Upper lobe of left lung (tissue), 6 donors: Measurements from ENCODE around the gene DGCR8. TPM values are rescaled to one million over a fixed set of nuclear protein-coding genes. Genes with fewer than 3 reads are reported as not detected.

Experiments
- ATAC-seq, 2 donors: fragments of 200-7000 bp; cut with Tn5 transposase; one replicate each; pipeline ENCODE4 v1.9.1; 2022; ENCODE audit warnings: mild to moderate bottlenecking in 2 of 2, moderate library complexity in 2 of 2; ENCODE audit not compliant: low FRiP score in 2 of 2
- DNase-seq, 2 donors: peaks; one replicate each; pipeline ENCODE4 v3.0.0-alpha.2; 2019 to 2020
- H3K27ac ChIP-seq, 4 donors: fragments of 200-600 bp; sonication (generic); one replicate each; pipeline ENCODE4 v1.5.1; 2016 to 2019
- H3K27me3 ChIP-seq, 4 donors: fragments of 200-600 bp; sonication (generic); one replicate each; pipeline ENCODE4 v1.5.1; 2017 to 2019
- H3K36me3 ChIP-seq, 4 donors: fragments of 200-600 bp; sonication (generic); one replicate each; pipeline ENCODE4 v1.5.1; 2016 to 2019
- H3K4me1 ChIP-seq, 4 donors: fragments of 200-600 bp; sonication (generic); one replicate each; pipeline ENCODE4 v1.5.1; 2018 to 2019
- H3K4me3 ChIP-seq, 4 donors: fragments of 200-600 bp; sonication (generic); one replicate each; pipeline ENCODE4 v1.5.1; 2017 to 2019; ENCODE audit warnings: mild to moderate bottlenecking in 2 of 4, moderate library complexity in 1 of 4
- H3K9me3 ChIP-seq, 4 donors: fragments of 200-600 bp; sonication (generic); one replicate each; pipeline ENCODE4 v1.5.1; 2018 to 2019
- EP300 ChIP-seq, 4 donors: sonication (generic); formaldehyde crosslinking; IDR thresholded peaks; one replicate each; pipeline ENCODE4 v1.5.1; 2017; ENCODE audit warnings: antibody characterized with exemption in 4 of 4, control low read depth in 2 of 4
- POLR2A ChIP-seq, 4 donors: fragments of 450-650 bp; IDR thresholded peaks; one replicate each; pipeline ENCODE4 v1.5.1; 2016 to 2017; ENCODE audit warnings: antibody characterized with exemption in 4 of 4, mild to moderate bottlenecking in 2 of 4
- POLR2AphosphoS5 ChIP-seq, 2 donors: sonication (generic); formaldehyde crosslinking; IDR thresholded peaks; one replicate each; pipeline ENCODE4 v1.5.1; 2017; ENCODE audit warnings: antibody characterized with exemption in 2 of 2
- WGBS, 2 donors: methylation state at CpG; one replicate each; pipeline ENCODE4 v1.1.5; 2017 to 2018; 5-methylcytosine and 5-hydroxymethylcytosine counted together
- total RNA-seq, 6 donors: library from RNA; depleted of rRNA in 4 of 6; stranded (reverse); fragments of >200 nt in 4 of 6; gene quantifications; one replicate each; pipeline versions ENCODE4 v1.1.0 to v1.2.1, GENCODE V29; 2016 to 2021
- TF ChIP-seq, protein P1 (sequence below), 6 experiments: fragments of 450-650 bp in 4 of 6; fragments of 200-600 bp in 2 of 6; sonication (generic) in 2 of 6; IDR thresholded peaks; one replicate each; pipeline ENCODE4 v1.5.1; 2016 to 2019; ENCODE audit warnings: antibody characterized with exemption in 6 of 6
- donor health status: DM: no; HTN: no; CAD: no; lungs with moderate emphysema.
- donor health status: DM: no; HTN: yes; CAD: no; lungs with severe emphysema.

The DGCR8 gene
- total RNA-seq, 6 donors from 2014 or later: 27.7 to 95.3 (median 33.1) TPM

DNA sequence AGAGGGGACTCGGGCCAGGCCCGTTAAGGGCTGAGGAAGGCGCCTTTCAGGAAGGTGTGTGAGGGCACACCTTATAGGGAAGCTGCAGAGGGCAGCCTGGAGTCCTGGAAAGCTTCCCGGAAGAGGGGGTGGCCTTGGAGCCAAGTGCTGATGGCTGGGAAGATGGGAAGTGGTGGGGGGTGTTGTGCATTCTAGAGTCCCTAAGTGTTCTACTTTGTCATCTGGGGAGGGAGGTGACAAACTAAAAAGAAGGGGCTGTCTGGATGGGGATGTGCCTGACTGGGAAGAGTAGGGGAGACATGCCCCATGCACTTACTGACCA is 58.3 kb downstream of the DGCR8 start:
- Histone ChIP-seq H3K9me3 (no peaks in the 10 kb centered on the region), H3K27me3 (no peaks in the 10 kb centered on the region), H3K4me1 (peaks cover 31 to 55% (median 39%) of the 10 kb centered on the region in 4 donors), H3K36me3 (peaks cover 0 to 36% (median 18%) of the 10 kb centered on the region in 4 donors), H3K4me3 (no peak overlapping the region), H3K27ac (no peak overlapping the region)
- TF ChIP-seq EP300 (IDR thresholded peaks at IDR 0.05): no peak
- no peak for TF ChIP-seq POLR2A (IDR thresholded peaks at IDR 0.05)
- TF ChIP-seq POLR2AphosphoS5 (IDR thresholded peaks at IDR 0.05): no peak
- TF ChIP-seq, protein P1, sequence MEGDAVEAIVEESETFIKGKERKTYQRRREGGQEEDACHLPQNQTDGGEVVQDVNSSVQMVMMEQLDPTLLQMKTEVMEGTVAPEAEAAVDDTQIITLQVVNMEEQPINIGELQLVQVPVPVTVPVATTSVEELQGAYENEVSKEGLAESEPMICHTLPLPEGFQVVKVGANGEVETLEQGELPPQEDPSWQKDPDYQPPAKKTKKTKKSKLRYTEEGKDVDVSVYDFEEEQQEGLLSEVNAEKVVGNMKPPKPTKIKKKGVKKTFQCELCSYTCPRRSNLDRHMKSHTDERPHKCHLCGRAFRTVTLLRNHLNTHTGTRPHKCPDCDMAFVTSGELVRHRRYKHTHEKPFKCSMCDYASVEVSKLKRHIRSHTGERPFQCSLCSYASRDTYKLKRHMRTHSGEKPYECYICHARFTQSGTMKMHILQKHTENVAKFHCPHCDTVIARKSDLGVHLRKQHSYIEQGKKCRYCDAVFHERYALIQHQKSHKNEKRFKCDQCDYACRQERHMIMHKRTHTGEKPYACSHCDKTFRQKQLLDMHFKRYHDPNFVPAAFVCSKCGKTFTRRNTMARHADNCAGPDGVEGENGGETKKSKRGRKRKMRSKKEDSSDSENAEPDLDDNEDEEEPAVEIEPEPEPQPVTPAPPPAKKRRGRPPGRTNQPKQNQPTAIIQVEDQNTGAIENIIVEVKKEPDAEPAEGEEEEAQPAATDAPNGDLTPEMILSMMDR (IDR thresholded peaks at IDR 0.05): no peak
- ATAC-seq (no peak), DNase-seq (no peak)
- WGBS, 2 donors: 34 to 46% methylated on average over 4 of the region's 4 CpGs

DNA sequence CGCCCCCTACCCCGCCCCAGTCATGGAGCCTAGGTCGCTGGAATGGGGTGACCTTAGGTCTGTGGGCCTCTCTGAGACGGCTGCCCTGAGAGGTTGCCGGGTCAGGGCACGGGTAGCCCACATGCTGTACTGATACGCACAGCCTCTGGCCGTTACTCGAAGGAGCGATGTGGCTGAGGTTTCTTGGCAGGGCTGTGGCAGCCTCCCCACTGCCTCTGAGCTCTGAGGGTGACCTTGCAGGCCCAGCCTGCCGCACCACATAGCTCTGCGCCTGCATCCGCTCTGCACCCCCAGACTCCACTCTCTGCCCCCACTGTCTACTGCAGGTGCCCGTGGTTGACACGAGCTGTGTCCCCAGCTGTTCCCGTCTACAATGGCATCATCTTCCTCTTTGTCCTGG is 58.8 kb downstream of the DGCR8 start:
- no peak for TF ChIP-seq POLR2A (IDR thresholded peaks at IDR 0.05)
- no peak for TF ChIP-seq EP300 (IDR thresholded peaks at IDR 0.05)
- TF ChIP-seq, protein P1 (IDR thresholded peaks at IDR 0.05): no peak
- TF ChIP-seq POLR2AphosphoS5 (IDR thresholded peaks at IDR 0.05): no peak
- Histone ChIP-seq H3K27ac (no peak overlapping the region), H3K9me3 (no peaks in the 10 kb centered on the region), H3K4me3 (no peak overlapping the region), H3K27me3 (no peaks in the 10 kb centered on the region), H3K36me3 (peaks cover 0 to 41% (median 21%) of the 10 kb centered on the region in 4 donors), H3K4me1 (peaks cover 26 to 50% (median 34%) of the 10 kb centered on the region in 4 donors)
- DNase-seq (peak in 1 of 2 donors; percentile 71), ATAC-seq (no peak)
- 90 to 96% methylated on average over 6 to 15 of the region's 16 CpGs for WGBS, 2 donors

- no peak for TF ChIP-seq POLR2AphosphoS5 (IDR thresholded peaks at IDR 0.05)
- TF ChIP-seq EP300 (IDR thresholded peaks at IDR 0.05): no peak
- TF ChIP-seq, protein P1 (IDR thresholded peaks at IDR 0.05): no peak
- TF ChIP-seq POLR2A (IDR thresholded peaks at IDR 0.05): no peak
- DNase-seq: peak in 1 of 2 donors; percentile 75
- Histone ChIP-seq H3K27ac (no peak overlapping the region), H3K9me3 (no peaks in the 10 kb centered on the region), H3K36me3 (peaks cover 0 to 45% (median 24%) of the 10 kb centered on the region in 4 donors), H3K4me1 (peaks cover 21 to 43% (median 29%) of the 10 kb centered on the region in 4 donors), H3K4me3 (no peak overlapping the region), H3K27me3 (no peaks in the 10 kb centered on the region)
- ATAC-seq: no peak
- WGBS, 2 donors: 92 to 94% methylated on average over 10 to 35 of the region's 36 CpGs
These were observed 59.5 kb downstream of the DGCR8 start for GRCh38 chr22:20139391-20140106.

DNA sequence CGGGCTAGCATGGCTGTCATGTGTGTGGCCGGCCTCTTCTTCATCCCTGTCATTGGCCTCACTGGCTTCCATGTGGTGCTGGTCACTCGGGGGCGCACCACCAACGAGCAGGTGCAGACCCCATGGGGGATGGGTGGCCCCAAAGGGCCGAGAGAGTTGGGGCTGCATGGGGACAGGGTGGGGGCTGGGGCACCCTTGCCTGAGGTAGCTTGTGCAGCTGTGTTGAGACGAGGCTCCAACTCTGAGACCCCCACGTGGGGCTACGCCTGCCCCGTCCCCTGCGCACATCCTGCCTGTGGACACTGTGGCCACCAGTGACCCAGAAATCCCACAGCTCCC is 60.0 kb downstream of the DGCR8 start:
- H3K36me3 ChIP-seq: peaks cover 0 to 46% (median 24%) of the 10 kb centered on the region in 4 donors
- no peak for DNase-seq

More for the DNA sequence above, 60.0 kb downstream of the DGCR8 start:
- Histone ChIP-seq H3K27ac (no peak overlapping the region), H3K4me3 (no peak overlapping the region), H3K4me1 (peaks cover 21 to 38% (median 28%) of the 10 kb centered on the region in 4 donors), H3K27me3 (no peaks in the 10 kb centered on the region), H3K9me3 (no peaks in the 10 kb centered on the region)
- TF ChIP-seq EP300 (IDR thresholded peaks at IDR 0.05) (no peak), POLR2AphosphoS5 (IDR thresholded peaks at IDR 0.05) (no peak), POLR2A (IDR thresholded peaks at IDR 0.05) (no peak)
- TF ChIP-seq, protein P1 (IDR thresholded peaks at IDR 0.05): no peak
- no peak for ATAC-seq
- 93% methylated on average over 10 of the region's 11 CpGs; no CpG with 5 or more reads in 1 of the 2 donors for whole genome bisulfite sequencing, 2 donors
